ENCODE results near the gene HNF1A.
A peak's percentile ranks its signal among the peaks of the same experiment; 100 is the strongest.
"Not testable (repeated sequence)": the region's sequence is repeated elsewhere in the genome, so short reads cannot be mapped to it uniquely, and the experiment has no call there.

The HNF1A gene

DNA sequence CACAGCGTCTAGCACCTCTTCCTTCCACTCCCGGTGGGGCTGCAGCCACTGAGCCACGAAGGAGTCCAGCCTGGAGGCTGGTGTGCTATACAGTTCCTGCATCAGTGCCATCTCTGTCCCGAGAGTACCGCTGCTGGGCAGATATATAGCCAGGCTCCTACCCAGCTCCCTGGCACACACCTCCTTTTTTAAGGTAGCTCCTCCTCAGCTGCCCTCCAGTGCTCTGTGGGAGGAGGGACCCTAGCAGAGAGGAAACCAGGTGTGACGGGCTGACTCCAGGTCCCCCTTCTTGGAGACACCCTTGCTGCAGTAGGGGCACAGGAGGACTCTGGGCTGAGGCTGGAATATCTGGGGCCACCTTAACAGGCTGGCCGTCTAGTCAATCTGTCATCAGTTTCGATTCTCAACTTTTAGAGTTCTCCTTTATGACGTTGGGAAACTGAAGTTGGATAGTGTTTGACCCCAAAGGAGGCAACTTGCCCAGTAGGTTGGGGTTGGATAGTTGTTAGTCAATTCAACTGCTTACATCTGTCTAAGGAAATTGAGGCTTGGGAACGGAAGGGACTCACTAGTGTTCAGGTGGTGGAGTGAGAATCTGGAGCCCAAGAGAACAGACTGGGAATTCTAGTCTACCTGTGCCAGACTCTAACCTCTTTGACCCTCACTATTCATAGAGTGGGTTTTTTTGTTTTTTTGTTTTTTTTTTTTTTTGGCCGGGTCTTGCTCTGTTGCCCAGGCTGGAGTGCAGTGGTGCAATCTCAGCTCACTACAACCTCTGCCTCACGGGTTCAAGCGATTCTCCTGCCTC lies 60.7 kb downstream of the HNF1A start, which contains the start of gene OASL:
OASL (minus strand) TSS at position 386 of the 808 bp plus-strand sequence; CDS start at position 111, 275 bp downstream.
- peak; percentile 5 for DNase-seq (ENCODE audit: extremely low read depth, low read depth)
- TF ChIP-seq, protein P1, sequence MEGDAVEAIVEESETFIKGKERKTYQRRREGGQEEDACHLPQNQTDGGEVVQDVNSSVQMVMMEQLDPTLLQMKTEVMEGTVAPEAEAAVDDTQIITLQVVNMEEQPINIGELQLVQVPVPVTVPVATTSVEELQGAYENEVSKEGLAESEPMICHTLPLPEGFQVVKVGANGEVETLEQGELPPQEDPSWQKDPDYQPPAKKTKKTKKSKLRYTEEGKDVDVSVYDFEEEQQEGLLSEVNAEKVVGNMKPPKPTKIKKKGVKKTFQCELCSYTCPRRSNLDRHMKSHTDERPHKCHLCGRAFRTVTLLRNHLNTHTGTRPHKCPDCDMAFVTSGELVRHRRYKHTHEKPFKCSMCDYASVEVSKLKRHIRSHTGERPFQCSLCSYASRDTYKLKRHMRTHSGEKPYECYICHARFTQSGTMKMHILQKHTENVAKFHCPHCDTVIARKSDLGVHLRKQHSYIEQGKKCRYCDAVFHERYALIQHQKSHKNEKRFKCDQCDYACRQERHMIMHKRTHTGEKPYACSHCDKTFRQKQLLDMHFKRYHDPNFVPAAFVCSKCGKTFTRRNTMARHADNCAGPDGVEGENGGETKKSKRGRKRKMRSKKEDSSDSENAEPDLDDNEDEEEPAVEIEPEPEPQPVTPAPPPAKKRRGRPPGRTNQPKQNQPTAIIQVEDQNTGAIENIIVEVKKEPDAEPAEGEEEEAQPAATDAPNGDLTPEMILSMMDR (IDR thresholded peaks at IDR 0.05; ENCODE audit: low read depth, low read length): no peak

DNA sequence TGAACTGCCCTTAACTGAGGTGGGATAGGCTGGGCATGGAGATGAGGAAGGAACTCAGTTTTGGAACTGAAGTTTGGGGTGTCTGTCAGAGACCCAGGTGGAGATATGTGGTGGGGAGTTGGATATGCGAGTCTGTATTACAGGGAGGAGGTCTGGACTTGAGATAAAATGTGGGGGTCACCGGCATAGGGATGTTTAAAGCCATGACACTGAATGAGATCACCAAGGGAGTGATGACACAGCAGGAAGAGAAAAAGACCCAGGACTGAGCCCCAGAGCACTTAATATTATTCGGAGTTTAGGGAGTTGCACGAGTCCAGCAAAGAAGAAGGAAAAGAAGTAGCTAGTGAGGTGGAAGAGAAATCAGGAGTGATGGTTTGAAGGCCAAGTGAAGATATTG lies 64.7 kb downstream of the HNF1A start:
- TF ChIP-seq, protein P1 (IDR thresholded peaks at IDR 0.05; ENCODE audit: low read depth, low read length): no peak
- no peak for DNase-seq (ENCODE audit: extremely low read depth, low read depth)

DNA sequence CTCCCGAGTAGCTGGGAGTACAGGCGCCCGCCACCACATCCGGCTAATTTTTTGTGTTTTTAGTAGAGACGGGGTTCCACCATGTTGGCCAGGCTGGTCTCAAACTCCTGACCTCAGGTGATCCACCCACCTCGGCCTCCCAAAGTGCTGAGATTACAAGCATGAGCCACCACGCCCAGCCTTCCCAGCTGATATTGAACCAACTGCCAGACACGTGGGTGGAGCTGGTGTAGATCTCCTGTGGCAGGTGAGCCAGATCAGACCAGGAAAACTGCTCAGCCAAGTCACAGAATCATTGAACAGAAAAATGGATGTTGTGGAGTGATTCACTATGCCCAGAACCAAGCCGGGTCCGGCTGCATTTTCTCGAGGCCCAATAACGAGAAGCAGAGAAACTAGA lies 69.1 kb downstream of the HNF1A start:
- not testable (repeated sequence) for DNase-seq (ENCODE audit: extremely low read depth, low read depth)

DNA sequence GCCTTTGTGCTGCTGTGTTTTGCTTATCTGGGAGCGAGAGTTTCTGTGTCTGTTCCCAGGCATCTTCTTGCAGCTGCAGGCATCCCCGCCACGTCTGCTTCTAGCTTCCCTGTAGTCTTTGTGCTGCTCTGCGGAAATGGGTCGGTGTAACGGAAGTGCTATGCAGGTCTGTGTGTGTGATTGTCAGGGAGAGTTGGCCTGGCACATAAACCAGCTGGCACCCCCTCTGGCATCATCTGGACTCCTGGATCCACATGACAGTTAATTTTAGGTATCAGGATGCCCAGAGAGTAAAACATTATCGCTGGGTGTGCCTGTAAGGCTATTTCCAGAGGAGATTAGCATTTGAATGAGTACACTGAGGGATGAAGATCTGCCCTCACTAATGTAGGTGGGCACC lies 70.1 kb downstream of the HNF1A start:
- TF ChIP-seq, protein P1 (IDR thresholded peaks at IDR 0.05; ENCODE audit: low read depth, low read length): no peak
- no peak for DNase-seq (ENCODE audit: extremely low read depth, low read depth)

DNA sequence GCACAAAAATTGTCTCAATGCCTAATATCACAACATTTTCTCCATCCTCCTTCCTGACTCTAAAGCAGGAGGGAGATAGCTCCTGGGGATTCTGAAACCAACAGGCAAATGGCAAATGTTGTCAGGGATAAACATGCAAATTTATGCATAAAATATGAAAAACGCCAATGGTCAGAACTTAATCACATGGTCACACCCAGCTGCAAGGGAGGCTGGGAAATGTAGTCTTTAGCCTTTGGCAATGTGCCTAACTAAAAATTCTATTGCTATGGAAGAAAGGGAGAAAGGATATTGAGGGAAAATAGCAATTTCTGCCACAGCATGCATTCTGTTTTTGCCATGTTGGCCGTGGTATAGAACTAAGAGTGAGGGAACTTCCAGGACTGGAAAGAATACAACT lies 72.4 kb downstream of the HNF1A start:
- no peak for DNase-seq (ENCODE audit: extremely low read depth, low read depth)

More for the DNA sequence above, 72.4 kb downstream of the HNF1A start:
- TF ChIP-seq, protein P1 (IDR thresholded peaks at IDR 0.05; ENCODE audit: low read depth, low read length): no peak

Data from AG09319 (cell line).